ENCODE data around the gene VPS52.
A peak's percentile ranks its signal among the peaks of the same experiment; 100 is the strongest.
"Not testable (repeated sequence)": the region's sequence is repeated elsewhere in the genome, so short reads cannot be mapped to it uniquely, and the experiment has no call there.

The VPS52 gene

DNA sequence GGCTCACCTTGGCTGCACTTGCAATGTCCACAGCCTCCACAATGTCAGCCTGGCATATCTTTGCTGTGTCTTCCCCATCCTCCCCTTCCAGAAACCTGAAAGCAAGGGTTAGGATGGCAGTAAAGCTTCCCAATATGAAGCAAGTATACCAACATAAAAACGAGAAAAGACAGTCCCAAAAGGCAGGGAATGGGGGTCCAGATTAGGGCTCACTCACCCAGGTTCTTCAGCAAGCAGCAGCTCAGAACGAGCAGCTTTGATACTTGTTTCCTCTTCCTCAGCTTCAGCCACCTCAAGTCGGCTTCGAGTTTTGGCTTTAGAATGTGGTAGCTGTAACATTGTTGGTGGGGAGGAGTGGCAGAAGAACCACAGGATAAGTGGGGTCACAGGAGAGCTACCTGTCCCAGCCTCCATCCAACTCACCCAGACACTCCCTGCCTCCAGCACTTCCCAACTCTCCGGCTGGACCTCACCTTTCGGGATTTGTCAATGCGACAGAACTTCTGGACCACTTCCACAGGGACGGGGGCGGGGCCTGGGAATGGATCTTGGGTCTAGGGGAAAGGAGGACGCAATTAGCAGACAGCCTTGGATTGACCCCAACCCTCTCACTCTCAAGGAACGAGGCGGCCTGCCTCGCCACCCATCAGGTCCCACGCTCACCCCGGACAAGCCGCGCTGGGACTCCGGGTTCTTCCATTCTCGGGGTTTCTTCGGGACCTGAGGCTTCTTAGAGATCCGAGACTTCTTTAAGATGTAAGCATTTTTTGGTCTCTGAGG is 16.7 kb upstream of the VPS52 start (continued):
- TF ChIP-seq ZNF335 (tag by site-specific recombination; conservative IDR thresholded peaks at IDR 0.05) (no peak), ZNF114 (tag by site-specific recombination; IDR thresholded peaks at IDR 0.05) (no peak)
- TF ChIP-seq, protein P1, sequence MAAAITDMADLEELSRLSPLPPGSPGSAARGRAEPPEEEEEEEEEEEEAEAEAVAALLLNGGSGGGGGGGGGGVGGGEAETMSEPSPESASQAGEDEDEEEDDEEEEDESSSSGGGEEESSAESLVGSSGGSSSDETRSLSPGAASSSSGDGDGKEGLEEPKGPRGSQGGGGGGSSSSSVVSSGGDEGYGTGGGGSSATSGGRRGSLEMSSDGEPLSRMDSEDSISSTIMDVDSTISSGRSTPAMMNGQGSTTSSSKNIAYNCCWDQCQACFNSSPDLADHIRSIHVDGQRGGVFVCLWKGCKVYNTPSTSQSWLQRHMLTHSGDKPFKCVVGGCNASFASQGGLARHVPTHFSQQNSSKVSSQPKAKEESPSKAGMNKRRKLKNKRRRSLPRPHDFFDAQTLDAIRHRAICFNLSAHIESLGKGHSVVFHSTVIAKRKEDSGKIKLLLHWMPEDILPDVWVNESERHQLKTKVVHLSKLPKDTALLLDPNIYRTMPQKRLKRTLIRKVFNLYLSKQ (tag by site-specific recombination; IDR thresholded peaks at IDR 0.05; ENCODE audit: borderline replicate concordance): no peak

DNA sequence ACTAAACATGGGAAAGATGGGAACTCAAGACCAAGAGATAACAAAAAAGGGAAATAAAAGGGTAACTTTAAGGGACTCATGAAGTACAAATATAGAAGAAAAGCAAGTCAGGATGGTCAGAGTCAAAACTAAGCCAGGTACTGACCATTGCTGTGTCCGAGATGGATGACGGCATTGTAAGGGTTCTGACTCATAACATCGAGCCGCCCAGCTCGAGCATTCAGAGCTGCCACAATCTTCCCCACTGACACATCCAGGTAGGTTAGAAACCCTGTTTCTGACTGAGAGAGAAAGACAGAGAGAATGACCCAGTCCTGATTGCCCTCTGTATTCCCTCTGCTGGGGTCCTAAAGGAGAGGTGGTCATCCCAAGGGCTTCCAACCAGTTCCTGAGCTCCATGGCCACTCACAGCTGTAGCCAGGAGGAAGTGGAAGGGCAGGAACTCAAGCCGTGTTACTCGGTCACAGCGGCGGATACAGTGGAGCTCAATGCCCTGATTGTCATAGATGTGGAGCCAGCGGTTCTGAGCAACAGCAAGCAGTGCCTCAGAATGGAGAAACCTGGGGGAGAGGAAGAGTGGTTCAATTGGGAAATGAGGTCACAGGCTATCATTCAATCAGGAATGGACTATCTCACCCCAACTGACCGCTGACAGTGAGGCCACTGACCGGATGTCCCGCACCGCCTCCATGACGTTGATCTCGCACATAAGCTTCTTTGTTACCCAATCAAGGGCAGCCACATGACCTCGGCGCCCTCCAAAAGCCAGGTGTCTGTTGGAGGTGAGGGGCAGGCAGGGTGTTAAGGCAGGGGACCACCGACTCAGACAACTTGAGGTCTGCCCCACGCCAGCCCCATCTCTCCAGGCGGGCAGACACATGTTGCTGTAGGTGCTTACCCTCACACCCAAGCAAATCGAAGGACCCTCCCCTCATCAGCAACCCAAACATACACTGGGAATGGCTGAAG is 15.6 kb upstream of the VPS52 start:
- Histone ChIP-seq H3K4me1 (ENCODE audit: control insufficient read depth, insufficient read depth, low read length) (peaks cover 11% of the 10 kb centered on the region; the same call in 1 of the 2 replicates), H3K9me3 (ENCODE audit: control insufficient read depth, insufficient read depth, low read depth, low read length) (no peaks in the 10 kb centered on the region), H3K4me3 (ENCODE audit: low read depth, low read length) (no peak overlapping the region), H3K27ac (ENCODE audit: extremely low read depth, low read depth, low read length) (no peak overlapping the region), H3K36me3 (ENCODE audit: control insufficient read depth in 2 of 2, insufficient read depth in 1 of 2, low read length in 2 of 2) (peaks cover 20 to 66% of the 10 kb centered on the region in 2 experiments)
- POLR2A ChIA-PET: interaction anchor here (0.5 to 7.5 kb wide), 5 partner anchors 9 to 18 kb away, joined by 3 to 92 read pairs (median 53); partner anchors contain the start of genes B3GALT4, RGL2, RPS18 and VPS52
- TF ChIP-seq ZNF514 (tag by site-specific recombination; IDR thresholded peaks at IDR 0.05) (no peak), BCL11A (tag by site-specific recombination; IDR thresholded peaks at IDR 0.05; ENCODE audit: low read depth) (no peak)
- TF ChIP-seq, protein P2, sequence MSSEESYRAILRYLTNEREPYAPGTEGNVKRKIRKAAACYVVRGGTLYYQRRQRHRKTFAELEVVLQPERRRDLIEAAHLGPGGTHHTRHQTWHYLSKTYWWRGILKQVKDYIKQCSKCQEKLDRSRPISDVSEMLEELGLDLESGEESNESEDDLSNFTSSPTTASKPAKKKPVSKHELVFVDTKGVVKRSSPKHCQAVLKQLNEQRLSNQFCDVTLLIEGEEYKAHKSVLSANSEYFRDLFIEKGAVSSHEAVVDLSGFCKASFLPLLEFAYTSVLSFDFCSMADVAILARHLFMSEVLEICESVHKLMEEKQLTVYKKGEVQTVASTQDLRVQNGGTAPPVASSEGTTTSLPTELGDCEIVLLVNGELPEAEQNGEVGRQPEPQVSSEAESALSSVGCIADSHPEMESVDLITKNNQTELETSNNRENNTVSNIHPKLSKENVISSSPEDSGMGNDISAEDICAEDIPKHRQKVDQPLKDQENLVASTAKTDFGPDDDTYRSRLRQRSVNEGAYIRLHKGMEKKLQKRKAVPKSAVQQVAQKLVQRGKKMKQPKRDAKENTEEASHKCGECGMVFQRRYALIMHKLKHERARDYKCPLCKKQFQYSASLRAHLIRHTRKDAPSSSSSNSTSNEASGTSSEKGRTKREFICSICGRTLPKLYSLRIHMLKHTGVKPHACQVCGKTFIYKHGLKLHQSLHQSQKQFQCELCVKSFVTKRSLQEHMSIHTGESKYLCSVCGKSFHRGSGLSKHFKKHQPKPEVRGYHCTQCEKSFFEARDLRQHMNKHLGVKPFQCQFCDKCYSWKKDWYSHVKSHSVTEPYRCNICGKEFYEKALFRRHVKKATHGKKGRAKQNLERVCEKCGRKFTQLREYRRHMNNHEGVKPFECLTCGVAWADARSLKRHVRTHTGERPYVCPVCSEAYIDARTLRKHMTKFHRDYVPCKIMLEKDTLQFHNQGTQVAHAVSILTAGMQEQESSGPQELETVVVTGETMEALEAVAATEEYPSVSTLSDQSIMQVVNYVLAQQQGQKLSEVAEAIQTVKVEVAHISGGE (tag by site-specific recombination; conservative IDR thresholded peaks at IDR 0.05; ENCODE audit: low read depth): no peak
- CTCF ChIA-PET: interaction anchor here (0.6 to 2.3 kb wide), 6 partner anchors 10 to 139 kb away, joined by 3 to 12 read pairs (median 5); partner anchors contain the start of gene B3GALT4

DNA sequence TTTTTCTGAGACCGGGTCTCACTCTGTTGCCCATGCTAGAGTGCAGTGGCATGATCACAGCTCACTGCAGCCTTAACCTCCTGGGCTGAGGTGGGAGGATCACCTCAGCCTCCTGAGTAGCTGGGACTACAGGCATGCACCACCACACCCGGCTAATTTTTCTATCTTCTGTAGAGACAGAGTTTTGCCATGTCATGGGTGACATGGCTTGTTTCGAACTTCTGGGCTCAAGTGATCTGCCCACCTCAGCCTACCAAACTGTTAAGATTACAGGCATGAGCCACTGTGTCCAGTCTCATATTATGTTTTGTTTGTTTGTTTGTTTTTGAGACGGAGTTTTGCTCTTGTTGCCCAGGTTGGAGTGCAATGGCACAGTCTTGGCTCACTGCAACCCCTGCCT is 13.5 kb upstream of the VPS52 start:
- H3K27ac ChIP-seq (ENCODE audit: extremely low read depth, low read depth, low read length); H3K4me3 ChIP-seq (ENCODE audit: low read depth, low read length); H3K9me3 ChIP-seq (ENCODE audit: control insufficient read depth, insufficient read depth, low read depth, low read length): not testable (repeated sequence)
- ChIA-PET CTCF (interaction anchor here (2.3 kb wide), 1 partner anchor 14 kb away, joined by 6 read pairs; the partner anchor contains the start of gene RGL2), POLR2A (interaction anchor here (3.6 kb wide), 1 partner anchor 14 kb away, joined by 19 read pairs; the partner anchor contains the start of gene RGL2)
- Histone ChIP-seq H3K4me1 (ENCODE audit: control insufficient read depth, insufficient read depth, low read length) (peaks cover 11% of the 10 kb centered on the region; the same call in 1 of the 2 replicates), H3K36me3 (ENCODE audit: control insufficient read depth in 2 of 2, insufficient read depth in 1 of 2, low read length in 2 of 2) (peaks cover 20 to 64% of the 10 kb centered on the region in 2 experiments)

DNA sequence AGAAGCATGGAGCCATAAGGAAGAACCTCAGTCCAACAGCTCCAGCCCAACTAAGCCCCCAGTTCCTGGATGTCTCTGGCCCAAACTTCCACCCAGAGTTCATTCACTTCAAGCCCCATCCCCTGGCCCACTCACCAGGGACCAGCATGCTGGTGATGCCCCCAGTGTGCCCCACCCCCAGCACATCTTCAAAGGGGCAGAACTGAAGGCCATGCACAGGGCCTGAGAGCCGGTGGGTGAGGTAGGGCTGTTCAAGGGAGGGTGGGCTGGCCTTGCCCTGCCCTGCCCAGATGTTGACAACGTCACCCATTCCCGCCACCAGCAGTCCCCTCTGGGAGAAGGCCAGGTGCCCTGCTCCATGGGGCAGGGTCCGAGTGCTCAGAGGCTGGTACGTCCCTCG is 8.9 kb upstream of the VPS52 start:
- Histone ChIP-seq H3K9me3 (ENCODE audit: control insufficient read depth, insufficient read depth, low read depth, low read length) (no peaks in the 10 kb centered on the region), H3K4me1 (ENCODE audit: control insufficient read depth, insufficient read depth, low read length) (peaks cover 12% of the 10 kb centered on the region; the same call in 1 of the 2 replicates), H3K36me3 (ENCODE audit: control insufficient read depth in 2 of 2, insufficient read depth in 1 of 2, low read length in 2 of 2) (peaks cover 16 to 79% of the 10 kb centered on the region in 2 experiments; a peak in 2 of 3 replicates), H3K27ac (ENCODE audit: extremely low read depth, low read depth, low read length) (peak overlapping the region; percentile 42), H3K4me3 (ENCODE audit: low read depth, low read length) (no peak overlapping the region)
- ChIA-PET POLR2A (interaction anchor here (0.6 to 6.5 kb wide), 7 partner anchors 8 to 139 kb away, joined by 3 to 92 read pairs (median 6); partner anchors contain the start of genes PFDN6, RPS18, VPS52 and WDR46), CTCF (interaction anchor here (0.6 to 2.7 kb wide), 17 partner anchors 8 to 294 kb away, joined by 3 to 13 read pairs (median 4); partner anchors contain the start of genes RGL2, RPS18, VPS52 and WDR46)
- TF ChIP-seq, protein P3, sequence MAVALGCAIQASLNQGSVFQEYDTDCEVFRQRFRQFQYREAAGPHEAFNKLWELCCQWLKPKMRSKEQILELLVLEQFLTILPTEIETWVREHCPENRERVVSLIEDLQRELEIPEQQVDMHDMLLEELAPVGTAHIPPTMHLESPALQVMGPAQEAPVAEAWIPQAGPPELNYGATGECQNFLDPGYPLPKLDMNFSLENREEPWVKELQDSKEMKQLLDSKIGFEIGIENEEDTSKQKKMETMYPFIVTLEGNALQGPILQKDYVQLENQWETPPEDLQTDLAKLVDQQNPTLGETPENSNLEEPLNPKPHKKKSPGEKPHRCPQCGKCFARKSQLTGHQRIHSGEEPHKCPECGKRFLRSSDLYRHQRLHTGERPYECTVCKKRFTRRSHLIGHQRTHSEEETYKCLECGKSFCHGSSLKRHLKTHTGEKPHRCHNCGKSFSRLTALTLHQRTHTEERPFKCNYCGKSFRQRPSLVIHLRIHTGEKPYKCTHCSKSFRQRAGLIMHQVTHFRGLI (tag by site-specific recombination; IDR thresholded peaks at IDR 0.05): 0 out of 2 replicates have a peak, but pooled peaks have one; percentile 46
- TF ChIP-seq ZNF670 (tag by site-specific recombination; IDR thresholded peaks at IDR 0.05; ENCODE audit: low read depth): no peak
- TF ChIP-seq, protein P4, sequence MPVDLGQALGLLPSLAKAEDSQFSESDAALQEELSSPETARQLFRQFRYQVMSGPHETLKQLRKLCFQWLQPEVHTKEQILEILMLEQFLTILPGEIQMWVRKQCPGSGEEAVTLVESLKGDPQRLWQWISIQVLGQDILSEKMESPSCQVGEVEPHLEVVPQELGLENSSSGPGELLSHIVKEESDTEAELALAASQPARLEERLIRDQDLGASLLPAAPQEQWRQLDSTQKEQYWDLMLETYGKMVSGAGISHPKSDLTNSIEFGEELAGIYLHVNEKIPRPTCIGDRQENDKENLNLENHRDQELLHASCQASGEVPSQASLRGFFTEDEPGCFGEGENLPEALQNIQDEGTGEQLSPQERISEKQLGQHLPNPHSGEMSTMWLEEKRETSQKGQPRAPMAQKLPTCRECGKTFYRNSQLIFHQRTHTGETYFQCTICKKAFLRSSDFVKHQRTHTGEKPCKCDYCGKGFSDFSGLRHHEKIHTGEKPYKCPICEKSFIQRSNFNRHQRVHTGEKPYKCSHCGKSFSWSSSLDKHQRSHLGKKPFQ (tag by site-specific recombination; IDR thresholded peaks at IDR 0.05): no peak
- TF ChIP-seq ZNF610 (tag by site-specific recombination; IDR thresholded peaks at IDR 0.05; ENCODE audit: borderline replicate concordance): no peak
- no peak for TF ChIP-seq ZNF658 (tag by site-specific recombination; IDR thresholded peaks at IDR 0.05)
- TF ChIP-seq, protein P5, sequence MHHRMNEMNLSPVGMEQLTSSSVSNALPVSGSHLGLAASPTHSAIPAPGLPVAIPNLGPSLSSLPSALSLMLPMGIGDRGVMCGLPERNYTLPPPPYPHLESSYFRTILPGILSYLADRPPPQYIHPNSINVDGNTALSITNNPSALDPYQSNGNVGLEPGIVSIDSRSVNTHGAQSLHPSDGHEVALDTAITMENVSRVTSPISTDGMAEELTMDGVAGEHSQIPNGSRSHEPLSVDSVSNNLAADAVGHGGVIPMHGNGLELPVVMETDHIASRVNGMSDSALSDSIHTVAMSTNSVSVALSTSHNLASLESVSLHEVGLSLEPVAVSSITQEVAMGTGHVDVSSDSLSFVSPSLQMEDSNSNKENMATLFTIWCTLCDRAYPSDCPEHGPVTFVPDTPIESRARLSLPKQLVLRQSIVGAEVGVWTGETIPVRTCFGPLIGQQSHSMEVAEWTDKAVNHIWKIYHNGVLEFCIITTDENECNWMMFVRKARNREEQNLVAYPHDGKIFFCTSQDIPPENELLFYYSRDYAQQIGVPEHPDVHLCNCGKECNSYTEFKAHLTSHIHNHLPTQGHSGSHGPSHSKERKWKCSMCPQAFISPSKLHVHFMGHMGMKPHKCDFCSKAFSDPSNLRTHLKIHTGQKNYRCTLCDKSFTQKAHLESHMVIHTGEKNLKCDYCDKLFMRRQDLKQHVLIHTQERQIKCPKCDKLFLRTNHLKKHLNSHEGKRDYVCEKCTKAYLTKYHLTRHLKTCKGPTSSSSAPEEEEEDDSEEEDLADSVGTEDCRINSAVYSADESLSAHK (tag by site-specific recombination; IDR thresholded peaks at IDR 0.05): no peak
- TF ChIP-seq KLF1 (tag by site-specific recombination; IDR thresholded peaks at IDR 0.05): no peak
